ENCODE data around the gene SRR.
A peak's percentile ranks its signal among the peaks of the same experiment; 100 is the strongest.

SRR gene

GRCh38 chr17:2343421-2343820 lies 39.7 kb downstream of the SRR start:
- ChIA-PET CTCF (no interaction called here), POLR2A (no interaction called here)
- no peak for TF ChIP-seq HDGF (IDR thresholded peaks at IDR 0.05; ENCODE audit: borderline replicate concordance)
- no peak for TF ChIP-seq SUZ12 (IDR thresholded peaks at IDR 0.05)
- no peak for TF ChIP-seq BHLHE40 (IDR thresholded peaks at IDR 0.05; ENCODE audit: borderline replicate concordance)
- TF ChIP-seq FOXM1 (IDR thresholded peaks at IDR 0.05; ENCODE audit: borderline replicate concordance): no peak
- TF ChIP-seq LEF1 (IDR thresholded peaks at IDR 0.05; ENCODE audit: borderline replicate concordance): no peak
- no peak for TF ChIP-seq SP1 (IDR thresholded peaks at IDR 0.05)
- no peak for TF ChIP-seq FOXK2 (IDR thresholded peaks at IDR 0.05)
- TF ChIP-seq, protein P1, sequence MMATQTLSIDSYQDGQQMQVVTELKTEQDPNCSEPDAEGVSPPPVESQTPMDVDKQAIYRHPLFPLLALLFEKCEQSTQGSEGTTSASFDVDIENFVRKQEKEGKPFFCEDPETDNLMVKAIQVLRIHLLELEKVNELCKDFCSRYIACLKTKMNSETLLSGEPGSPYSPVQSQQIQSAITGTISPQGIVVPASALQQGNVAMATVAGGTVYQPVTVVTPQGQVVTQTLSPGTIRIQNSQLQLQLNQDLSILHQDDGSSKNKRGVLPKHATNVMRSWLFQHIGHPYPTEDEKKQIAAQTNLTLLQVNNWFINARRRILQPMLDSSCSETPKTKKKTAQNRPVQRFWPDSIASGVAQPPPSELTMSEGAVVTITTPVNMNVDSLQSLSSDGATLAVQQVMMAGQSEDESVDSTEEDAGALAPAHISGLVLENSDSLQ (IDR thresholded peaks at IDR 0.05): no peak
- no peak for TF ChIP-seq FOXA1 (IDR thresholded peaks at IDR 0.05)
- no peak for TF ChIP-seq TARDBP (IDR thresholded peaks at IDR 0.05)
- TF ChIP-seq NFRKB (IDR thresholded peaks at IDR 0.05): no peak
- no peak for TF ChIP-seq ELF4 (IDR thresholded peaks at IDR 0.05)
- TF ChIP-seq CTBP1 (IDR thresholded peaks at IDR 0.05; ENCODE audit: borderline replicate concordance): no peak
- TF ChIP-seq ARNT (IDR thresholded peaks at IDR 0.05): no peak
- no peak for TF ChIP-seq L3MBTL2 (conservative IDR thresholded peaks at IDR 0.05)
- DNase-seq (ENCODE audit: extremely low spot score): no peak

DNA sequence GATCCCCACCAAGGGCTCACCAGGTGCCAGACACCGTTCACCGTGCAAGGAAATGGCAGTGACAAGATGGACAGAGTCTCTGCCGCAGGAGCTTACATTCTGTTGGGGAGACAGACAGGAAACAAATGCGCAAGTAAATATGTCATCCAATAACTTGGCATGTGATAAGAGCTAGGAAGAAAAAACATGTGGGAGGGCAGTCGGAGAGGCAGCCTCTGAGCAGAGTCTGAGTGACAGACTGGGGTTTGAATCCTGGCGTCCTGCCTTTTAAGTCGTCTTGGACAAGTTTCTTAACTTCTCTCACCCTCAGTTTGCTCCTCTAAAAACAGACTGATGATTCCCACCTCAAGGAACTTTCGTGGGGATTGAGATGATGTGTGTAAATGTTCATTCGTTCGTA lies 40.8 kb downstream of the SRR start:
- ChIA-PET POLR2A (no interaction called here), CTCF (no interaction called here)
- no peak for TF ChIP-seq HDGF (IDR thresholded peaks at IDR 0.05; ENCODE audit: borderline replicate concordance)
- TF ChIP-seq L3MBTL2 (conservative IDR thresholded peaks at IDR 0.05): no peak
- no peak for TF ChIP-seq BHLHE40 (IDR thresholded peaks at IDR 0.05; ENCODE audit: borderline replicate concordance)
- TF ChIP-seq LEF1 (IDR thresholded peaks at IDR 0.05; ENCODE audit: borderline replicate concordance): no peak
- TF ChIP-seq SP1 (IDR thresholded peaks at IDR 0.05): no peak
- no peak for TF ChIP-seq TARDBP (IDR thresholded peaks at IDR 0.05)
- no peak for TF ChIP-seq FOXK2 (IDR thresholded peaks at IDR 0.05)
- TF ChIP-seq, protein P1 (IDR thresholded peaks at IDR 0.05): no peak
- no peak for TF ChIP-seq FOXA1 (IDR thresholded peaks at IDR 0.05)
- TF ChIP-seq FOXM1 (IDR thresholded peaks at IDR 0.05; ENCODE audit: borderline replicate concordance): no peak
- TF ChIP-seq NFRKB (IDR thresholded peaks at IDR 0.05): no peak
- TF ChIP-seq ELF4 (IDR thresholded peaks at IDR 0.05): no peak
- DNase-seq (ENCODE audit: extremely low spot score): no peak

DNA sequence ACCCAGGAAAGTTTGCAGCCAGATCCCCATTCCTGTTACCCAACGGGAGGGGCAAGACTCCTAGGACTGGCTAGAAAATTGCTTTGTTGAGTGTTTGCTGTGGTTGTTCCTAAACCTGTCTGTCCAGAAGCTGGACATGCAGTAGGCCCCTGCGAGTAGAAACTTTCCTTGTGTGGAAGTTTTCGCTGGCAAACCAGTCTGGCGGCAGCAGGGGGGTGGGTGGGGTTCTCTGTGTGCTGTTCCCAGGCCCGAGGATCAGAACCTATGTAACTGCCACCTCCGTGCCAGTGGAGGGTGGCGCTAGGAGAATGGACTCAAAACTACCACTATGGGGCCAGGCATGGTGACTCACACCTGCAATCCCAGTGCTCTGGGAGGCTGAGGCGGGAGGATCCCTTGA lies 42.7 kb downstream of the SRR start:
- TF ChIP-seq ZNF384 (IDR thresholded peaks at IDR 0.05): no peak
- no peak for TF ChIP-seq BHLHE40 (IDR thresholded peaks at IDR 0.05; ENCODE audit: borderline replicate concordance)
- TF ChIP-seq FOXK2 (IDR thresholded peaks at IDR 0.05): no peak
- TF ChIP-seq TARDBP (IDR thresholded peaks at IDR 0.05): no peak
- no peak for TF ChIP-seq ELF4 (IDR thresholded peaks at IDR 0.05)
- no peak for TF ChIP-seq SUZ12 (IDR thresholded peaks at IDR 0.05)
- no peak for TF ChIP-seq FOXA1 (IDR thresholded peaks at IDR 0.05)
- no peak for TF ChIP-seq LEF1 (IDR thresholded peaks at IDR 0.05; ENCODE audit: borderline replicate concordance)
- TF ChIP-seq ARNT (IDR thresholded peaks at IDR 0.05): no peak
- TF ChIP-seq FOXM1 (IDR thresholded peaks at IDR 0.05; ENCODE audit: borderline replicate concordance): no peak
- TF ChIP-seq SP1 (IDR thresholded peaks at IDR 0.05): no peak
- TF ChIP-seq, protein P1 (IDR thresholded peaks at IDR 0.05): no peak
- no peak for TF ChIP-seq NFRKB (IDR thresholded peaks at IDR 0.05)
- no peak for TF ChIP-seq CTBP1 (IDR thresholded peaks at IDR 0.05; ENCODE audit: borderline replicate concordance)
- no peak for TF ChIP-seq L3MBTL2 (conservative IDR thresholded peaks at IDR 0.05)
- no peak for TF ChIP-seq HDGF (IDR thresholded peaks at IDR 0.05; ENCODE audit: borderline replicate concordance)
- ChIA-PET POLR2A (interaction anchor here (4.8 kb wide), 1 partner anchor 9 kb away, joined by 42 read pairs; the partner anchor contains the start of genes SGSM2 and TSR1), CTCF (no interaction called here)
- DNase-seq (ENCODE audit: extremely low spot score): no peak

GRCh38 chr17:2347805-2348685 lies 44.3 kb downstream of the SRR start:
- ChIA-PET POLR2A (interaction anchor here (1.3 to 4.8 kb wide), 3 partner anchors 11 to 46 kb away, joined by 3 to 42 read pairs (median 5); partner anchors contain the start of genes SGSM2, SMG6, SRR and TSR1), CTCF (interaction anchor here (0.7 to 1.0 kb wide), 2 partner anchors 35 to 56 kb away, joined by 3 read pairs; no protein-coding TSS in a partner anchor)
- DNase-seq (ENCODE audit: extremely low spot score): peak; percentile 65
- TF ChIP-seq CTBP1 (IDR thresholded peaks at IDR 0.05; ENCODE audit: borderline replicate concordance) (no peak), HDGF (IDR thresholded peaks at IDR 0.05; ENCODE audit: borderline replicate concordance) (no peak), ELF4 (IDR thresholded peaks at IDR 0.05) (no peak), SUZ12 (IDR thresholded peaks at IDR 0.05) (no peak), SP1 (IDR thresholded peaks at IDR 0.05) (no peak), ARNT (IDR thresholded peaks at IDR 0.05) (no peak)

GRCh38 chr17:2351269-2351668 lies 47.5 kb downstream of the SRR start:
- no peak for TF ChIP-seq LEF1 (IDR thresholded peaks at IDR 0.05; ENCODE audit: borderline replicate concordance)
- no peak for TF ChIP-seq FOXA1 (IDR thresholded peaks at IDR 0.05)
- ChIA-PET POLR2A (interaction anchor here (4.0 kb wide), 1 partner anchor 14 kb away, joined by 25 read pairs; the partner anchor contains the start of genes SGSM2 and TSR1), CTCF (no interaction called here)
- no peak for DNase-seq (ENCODE audit: extremely low spot score)

DNA sequence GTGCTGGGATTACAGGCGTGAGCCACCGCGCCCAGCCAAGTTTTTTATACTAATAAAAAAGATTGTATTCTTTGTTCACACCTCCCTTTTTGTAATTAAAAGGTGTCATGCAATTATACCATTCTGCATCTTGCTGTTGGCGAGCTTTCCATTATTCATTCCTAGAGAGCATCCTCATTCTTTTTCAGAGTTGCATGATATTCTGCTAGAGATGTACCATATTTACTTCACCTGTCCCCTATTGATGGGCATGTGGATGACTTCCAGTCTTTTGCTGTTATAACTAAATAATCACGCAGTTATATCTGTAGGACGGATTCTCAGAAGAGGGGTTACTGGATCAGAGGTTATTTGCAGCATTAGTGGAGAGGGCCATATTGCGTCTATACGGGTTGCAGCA lies 50.6 kb downstream of the SRR start:
- no peak for TF ChIP-seq FOXA1 (IDR thresholded peaks at IDR 0.05)
- CTCF ChIA-PET: interaction anchor here (0.5 to 1.9 kb wide), 5 partner anchors 9 to 67 kb away, joined by 3 to 23 read pairs (median 4); partner anchors contain the start of genes SGSM2 and TSR1
- POLR2A ChIA-PET: interaction anchor here (4.0 kb wide), 1 partner anchor 17 kb away, joined by 25 read pairs; the partner anchor contains the start of genes SGSM2 and TSR1

More for the DNA sequence above, 50.6 kb downstream of the SRR start:
- DNase-seq (ENCODE audit: extremely low spot score): no peak
